DND-41 (cell line): Measurements from ENCODE around the gene JAKMIP1.

Experiments used
- EZH2 ChIP-seq: IDR thresholded peaks from 3 replicates; pipeline ENCODE4 v1.6.1; 2012; ENCODE audit warnings: borderline replicate concordance, low read depth, mild to moderate bottlenecking, moderate library complexity, low read length, inconsistent platforms; ENCODE audit not compliant: severe bottlenecking
- TF ChIP-seq, protein P1 (sequence below): IDR thresholded peaks from 2 replicates; pipeline ENCODE4 v1.5.1; 2012; ENCODE audit warnings: borderline replicate concordance, low read length, moderate library complexity, mild to moderate bottlenecking; ENCODE audit not compliant: poor library complexity, severe bottlenecking; ENCODE audit errors: extremely low read depth

DNA sequence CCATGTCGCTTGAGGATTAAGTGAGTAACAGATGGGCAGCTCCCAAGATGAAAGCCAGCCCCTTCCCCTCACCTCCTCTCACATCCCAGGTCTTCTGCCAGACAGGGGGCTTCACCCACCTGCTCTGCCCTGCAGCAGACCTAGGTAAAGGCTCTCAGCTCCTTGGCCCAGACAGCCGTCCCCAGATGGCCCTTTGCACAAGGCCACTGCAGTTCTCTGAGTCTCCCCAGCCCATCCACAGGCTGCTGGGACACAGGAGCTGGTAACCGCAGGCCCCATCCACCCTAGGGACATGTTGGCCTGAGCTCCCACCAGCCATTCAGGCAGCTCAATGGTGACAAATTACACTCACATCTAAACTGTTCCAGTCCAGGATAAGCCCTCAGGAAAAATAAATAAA, 197.4 kb downstream of the JAKMIP1 start:
- TF ChIP-seq, protein P1, sequence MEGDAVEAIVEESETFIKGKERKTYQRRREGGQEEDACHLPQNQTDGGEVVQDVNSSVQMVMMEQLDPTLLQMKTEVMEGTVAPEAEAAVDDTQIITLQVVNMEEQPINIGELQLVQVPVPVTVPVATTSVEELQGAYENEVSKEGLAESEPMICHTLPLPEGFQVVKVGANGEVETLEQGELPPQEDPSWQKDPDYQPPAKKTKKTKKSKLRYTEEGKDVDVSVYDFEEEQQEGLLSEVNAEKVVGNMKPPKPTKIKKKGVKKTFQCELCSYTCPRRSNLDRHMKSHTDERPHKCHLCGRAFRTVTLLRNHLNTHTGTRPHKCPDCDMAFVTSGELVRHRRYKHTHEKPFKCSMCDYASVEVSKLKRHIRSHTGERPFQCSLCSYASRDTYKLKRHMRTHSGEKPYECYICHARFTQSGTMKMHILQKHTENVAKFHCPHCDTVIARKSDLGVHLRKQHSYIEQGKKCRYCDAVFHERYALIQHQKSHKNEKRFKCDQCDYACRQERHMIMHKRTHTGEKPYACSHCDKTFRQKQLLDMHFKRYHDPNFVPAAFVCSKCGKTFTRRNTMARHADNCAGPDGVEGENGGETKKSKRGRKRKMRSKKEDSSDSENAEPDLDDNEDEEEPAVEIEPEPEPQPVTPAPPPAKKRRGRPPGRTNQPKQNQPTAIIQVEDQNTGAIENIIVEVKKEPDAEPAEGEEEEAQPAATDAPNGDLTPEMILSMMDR = no peak
- no peak for TF ChIP-seq EZH2
